Prostate gland (tissue), 2 donors: ENCODE measurements around the gene IRF7. TPM values are rescaled to one million over a fixed set of nuclear protein-coding genes. Genes with fewer than 3 reads are reported as not detected.

Source experiments
- DNase-seq: peaks from one replicate; pipeline ENCODE4 v3.0.0-alpha.2; 2019; ENCODE audit warnings: low spot score
- H3K27ac ChIP-seq, 2 donors: fragments of 200-600 bp; sonication (generic); 2 replicates each; pipeline ENCODE4 v1.5.1; 2017 to 2019
- H3K27me3 ChIP-seq: fragments of 200-600 bp; sonication (generic); replicated peaks from 2 replicates; pipeline ENCODE4 v1.5.1; 2019; ENCODE audit not compliant: insufficient read depth
- H3K36me3 ChIP-seq, 2 donors: fragments of 200-600 bp; sonication (generic); 1 replicate in 1 of 2; 2 replicates in 1 of 2; pipeline versions ENCODE4 v1.5.1 to v1.8.1; 2017 to 2019
- H3K4me1 ChIP-seq: fragments of 200-600 bp; sonication (generic); replicated peaks from 2 replicates; pipeline ENCODE4 v1.5.1; 2019
- H3K4me3 ChIP-seq, 2 donors: fragments of 200-600 bp; sonication (generic); 2 replicates each; pipeline ENCODE4 v1.5.1; 2017 to 2019
- H3K9me3 ChIP-seq: fragments of 200-600 bp; sonication (generic); 2 replicates; pipeline ENCODE4 v1.5.1; 2017
- POLR2A ChIP-seq: fragments of 450-650 bp; IDR thresholded peaks from one replicate; pipeline ENCODE4 v1.6.1; 2016; ENCODE audit warnings: antibody characterized with exemption, mild to moderate bottlenecking
- POLR2AphosphoS5 ChIP-seq: sonication (generic); formaldehyde crosslinking; IDR thresholded peaks from one replicate; pipeline ENCODE4 v1.6.1; 2017; ENCODE audit warnings: antibody characterized with exemption
- WGBS: methylation state at CpG from one replicate; pipeline ENCODE4 v1.1.5; 2018; 5-methylcytosine and 5-hydroxymethylcytosine counted together
- intact Hi-C: fragments of 100-400 bp; cut with DNase I; formaldehyde crosslinking; loops from one replicate; pipeline ENCODE4 v1.14.2; 2022
- total RNA-seq, 2 donors: library from RNA; depleted of rRNA; stranded (reverse); fragments of >200 nt; gene quantifications; one replicate each; pipeline ENCODE4 v1.1.0, GENCODE V29; 2016
- TF ChIP-seq, protein P1 (sequence below), 4 experiments: fragments of 200-600 bp in 2 of 4; fragments of 450-650 bp in 2 of 4; sonication (generic) in 2 of 4; IDR thresholded peaks; 1 replicate in 3 of 4; 2 replicates in 1 of 4; pipeline ENCODE4 v1.5.1; 2016 to 2019; ENCODE audit warnings: antibody characterized with exemption in 4 of 4, mild to moderate bottlenecking in 2 of 4, moderate library complexity in 2 of 4

Gene IRF7
- 10 to 100 TPM; 34.7 to 39.8 TPM for total RNA-seq

DNA sequence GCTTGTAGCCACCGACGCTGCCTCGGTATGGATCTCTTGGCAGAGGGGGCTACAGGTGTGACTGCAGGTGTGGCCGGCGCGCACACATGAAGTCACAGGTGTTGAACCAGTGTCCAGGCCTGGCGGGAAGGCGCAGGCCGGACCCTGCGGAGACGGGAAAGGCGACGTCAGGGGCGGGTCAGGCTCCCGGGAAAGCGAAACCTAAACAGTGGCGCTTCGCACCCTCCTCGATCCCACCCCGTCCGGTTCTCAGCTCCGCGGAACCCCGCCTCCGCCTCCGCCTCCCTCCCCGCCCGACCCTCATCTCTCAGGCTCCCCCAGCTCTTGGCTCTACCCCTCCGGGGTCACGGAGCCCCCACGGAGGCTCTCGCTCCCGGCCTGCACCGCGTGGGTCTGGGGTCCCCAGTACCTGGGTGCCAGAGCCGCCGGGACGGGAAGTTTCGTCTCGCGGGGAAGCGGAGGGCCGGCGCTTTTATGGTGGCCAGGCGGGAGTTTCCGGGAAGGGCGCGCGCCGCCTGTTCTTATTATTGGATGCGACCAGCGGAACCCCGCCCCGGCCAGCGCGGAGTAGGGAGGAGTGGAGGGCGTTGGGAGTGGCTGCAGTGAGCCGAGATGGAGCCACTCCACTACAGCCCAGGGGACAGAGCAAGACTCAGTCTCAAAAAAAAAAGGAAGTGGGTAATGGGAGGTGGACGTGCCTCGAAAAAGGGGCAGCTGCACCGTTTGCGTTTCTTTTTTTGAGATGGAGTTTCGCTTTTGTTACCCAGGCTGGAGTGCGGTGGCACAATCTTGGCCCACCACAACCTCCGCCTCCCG lies at the start of gene IRF7:
Gene IRF7, minus strand, starts transcription at position 447 of the 816 bp plus-strand sequence. CDS start 586 bp downstream, outside the sequence.
- Histone ChIP-seq H3K36me3 (peaks cover 6 to 8% of the 10 kb centered on the region in 2 donors), H3K27me3 (no peaks in the 10 kb centered on the region), H3K27ac (peak within 1 kb of the TSS; percentile 86 to 91), H3K4me3 (peak within 1 kb of the TSS; percentile 50 to 63), H3K4me1 (peaks cover 15% of the 10 kb centered on the region), H3K9me3 (no peaks in the 10 kb centered on the region)
- WGBS, result 8% methylated on average over 65 of the region's 66 CpGs
- intact Hi-C loops, result no loop called here
- DNase-seq, result peak; percentile 94
- TF ChIP-seq, protein P1, sequence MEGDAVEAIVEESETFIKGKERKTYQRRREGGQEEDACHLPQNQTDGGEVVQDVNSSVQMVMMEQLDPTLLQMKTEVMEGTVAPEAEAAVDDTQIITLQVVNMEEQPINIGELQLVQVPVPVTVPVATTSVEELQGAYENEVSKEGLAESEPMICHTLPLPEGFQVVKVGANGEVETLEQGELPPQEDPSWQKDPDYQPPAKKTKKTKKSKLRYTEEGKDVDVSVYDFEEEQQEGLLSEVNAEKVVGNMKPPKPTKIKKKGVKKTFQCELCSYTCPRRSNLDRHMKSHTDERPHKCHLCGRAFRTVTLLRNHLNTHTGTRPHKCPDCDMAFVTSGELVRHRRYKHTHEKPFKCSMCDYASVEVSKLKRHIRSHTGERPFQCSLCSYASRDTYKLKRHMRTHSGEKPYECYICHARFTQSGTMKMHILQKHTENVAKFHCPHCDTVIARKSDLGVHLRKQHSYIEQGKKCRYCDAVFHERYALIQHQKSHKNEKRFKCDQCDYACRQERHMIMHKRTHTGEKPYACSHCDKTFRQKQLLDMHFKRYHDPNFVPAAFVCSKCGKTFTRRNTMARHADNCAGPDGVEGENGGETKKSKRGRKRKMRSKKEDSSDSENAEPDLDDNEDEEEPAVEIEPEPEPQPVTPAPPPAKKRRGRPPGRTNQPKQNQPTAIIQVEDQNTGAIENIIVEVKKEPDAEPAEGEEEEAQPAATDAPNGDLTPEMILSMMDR (IDR thresholded peaks at IDR 0.05), result peak in 2 of 4 experiments; percentile 21 to 27
- peak; percentile 93 for TF ChIP-seq POLR2AphosphoS5
- peak; percentile 89 for TF ChIP-seq POLR2A

DNA sequence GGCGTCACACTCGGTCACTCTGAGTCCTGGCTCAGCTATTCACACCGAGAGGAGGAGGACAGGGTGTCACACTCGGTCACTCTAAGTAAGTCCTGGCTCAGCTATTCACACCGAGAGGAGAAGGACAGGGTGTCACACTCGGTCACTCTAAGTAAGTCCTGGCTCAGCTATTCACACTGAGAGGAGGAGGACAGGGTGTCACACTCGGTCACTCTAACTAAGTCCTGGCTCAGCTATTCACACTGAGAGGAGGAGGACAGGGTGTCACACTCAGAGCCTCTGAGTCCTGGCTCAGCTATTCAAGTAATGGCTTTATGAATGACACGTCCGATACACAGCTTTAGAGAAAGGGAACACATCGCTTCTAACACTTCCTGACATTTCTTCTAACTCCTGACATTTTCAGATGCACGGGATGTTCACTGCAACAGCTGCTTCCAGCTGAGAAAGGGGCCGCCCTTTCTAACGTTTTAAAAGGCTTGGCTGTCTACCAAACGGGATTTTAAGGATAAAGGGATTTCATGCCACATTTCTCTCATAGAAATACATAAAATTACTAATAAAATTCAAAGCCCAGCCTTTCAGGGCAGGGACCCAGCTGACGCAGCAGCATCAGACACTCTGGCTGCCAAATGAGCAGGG lies 49.4 kb upstream of the IRF7 start:
- H3K9me3 ChIP-seq, result no peaks in the 10 kb centered on the region
- TF ChIP-seq, protein P1 (IDR thresholded peaks at IDR 0.05), result no peak
- TF ChIP-seq POLR2AphosphoS5 (no peak), POLR2A (no peak)
- no peaks in the 10 kb centered on the region for H3K27me3 ChIP-seq
- H3K36me3 ChIP-seq, result no peaks in the 10 kb centered on the region
- intact Hi-C loops, result loop anchor here (10.0 kb wide), 1 partner anchor 120 kb away; no protein-coding TSS in a partner anchor
- H3K27ac ChIP-seq, result peak overlapping the region; percentile 73 to 79
- DNase-seq, result no peak
- H3K4me1 ChIP-seq, result no peaks in the 10 kb centered on the region
- 28% methylated on average over 13 of the region's 15 CpGs for WGBS
- H3K4me3 ChIP-seq, result no peak overlapping the region

DNA sequence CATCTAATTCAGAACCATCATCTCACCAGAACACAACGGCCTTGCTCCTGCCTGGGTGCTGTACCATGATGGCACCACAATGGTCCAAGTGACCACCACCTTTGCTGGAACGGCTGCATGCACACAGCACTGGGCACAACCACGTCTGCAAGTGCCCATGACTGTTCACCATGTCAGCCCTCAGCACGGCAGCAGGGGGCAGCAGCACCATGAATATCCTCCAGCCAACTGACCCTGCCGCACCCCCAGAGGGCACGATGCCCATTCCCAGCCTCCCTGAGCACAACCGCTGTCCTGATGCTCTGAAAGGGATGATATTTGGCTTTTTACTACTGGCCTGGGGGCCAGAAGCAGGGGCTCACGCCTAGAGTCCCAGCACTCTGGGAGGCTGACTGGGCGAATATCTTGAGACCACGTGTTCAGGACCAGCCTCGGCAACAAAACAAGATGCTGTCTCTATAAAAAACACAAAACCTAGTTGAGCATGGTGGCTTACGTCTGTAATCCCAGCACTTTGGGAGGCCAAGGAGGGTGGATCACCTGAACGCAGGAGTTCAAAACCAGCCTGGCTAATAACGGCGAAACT lies 47.0 kb upstream of the IRF7 start:
- intact Hi-C loops, result loop anchor here (2.0 to 10.0 kb wide), 2 partner anchors 62 to 122 kb away; no protein-coding TSS in a partner anchor
- TF ChIP-seq, protein P1 (IDR thresholded peaks at IDR 0.05), result peak; percentile 33 to 82 (median 74)
- no peak for TF ChIP-seq POLR2A
- WGBS, result 55% methylated on average over 15 of the region's 15 CpGs

DNA sequence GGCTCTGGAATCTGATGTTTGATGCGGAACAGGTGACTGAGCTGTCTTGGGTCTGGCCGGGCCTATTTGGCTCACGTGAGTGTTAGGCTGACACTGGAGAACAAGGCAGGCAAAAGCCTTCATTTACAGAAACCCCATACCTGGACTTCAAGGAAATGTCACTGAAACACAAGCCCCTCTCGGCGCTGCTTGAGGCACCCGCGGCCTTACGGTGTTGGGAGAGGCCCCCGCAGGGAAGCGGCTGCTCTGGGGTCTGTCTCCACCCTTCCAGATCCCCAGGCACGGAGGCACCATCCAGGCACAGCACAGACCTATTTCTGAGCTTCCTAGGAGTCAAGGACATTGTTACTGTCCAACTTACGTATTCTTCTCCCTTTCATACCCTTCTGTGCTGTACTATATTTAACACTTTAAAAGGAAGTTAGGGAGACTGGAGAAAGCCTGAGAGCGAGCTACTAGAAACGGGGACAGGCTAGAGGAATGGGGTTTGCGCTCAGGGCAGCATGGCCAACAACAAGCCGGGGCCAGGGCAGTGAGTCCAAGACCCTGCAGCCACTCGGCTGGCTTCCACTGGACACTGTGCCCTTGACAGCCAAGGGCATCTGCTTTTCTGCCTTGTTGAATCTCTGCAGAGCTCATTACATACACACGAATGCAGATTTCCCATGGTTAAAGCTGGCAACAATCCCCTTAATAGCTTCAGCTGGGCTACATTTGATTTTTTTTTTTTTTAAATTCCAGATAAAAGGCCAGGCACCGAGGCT lies 45.1 kb upstream of the IRF7 start:
- no peak overlapping the region for H3K4me3 ChIP-seq
- TF ChIP-seq POLR2A (no peak), POLR2AphosphoS5 (no peak)
- TF ChIP-seq, protein P1 (IDR thresholded peaks at IDR 0.05), result no peak
- no peak overlapping the region for H3K27ac ChIP-seq
- no peaks in the 10 kb centered on the region for H3K27me3 ChIP-seq
- H3K36me3 ChIP-seq, result no peaks in the 10 kb centered on the region
- intact Hi-C loops, result loop anchor here (10.0 kb wide), 1 partner anchor 124 kb away; no protein-coding TSS in a partner anchor
- DNase-seq, result no peak
- no peaks in the 10 kb centered on the region for H3K4me1 ChIP-seq
- 91% methylated on average over 19 of the region's 19 CpGs for WGBS
- no peaks in the 10 kb centered on the region for H3K9me3 ChIP-seq

More for the DNA sequence above, 47.0 kb upstream of the IRF7 start:
- no peak for DNase-seq
- no peaks in the 10 kb centered on the region for H3K4me1 ChIP-seq
- H3K4me3 ChIP-seq, result no peak overlapping the region
- no peak overlapping the region for H3K27ac ChIP-seq
- H3K9me3 ChIP-seq, result no peaks in the 10 kb centered on the region
- no peaks in the 10 kb centered on the region for H3K36me3 ChIP-seq
- no peaks in the 10 kb centered on the region for H3K27me3 ChIP-seq
